ENCODE data around the gene LRRC73. TPM values are rescaled to one million over a fixed set of nuclear protein-coding genes. Genes with fewer than 3 reads are reported as not detected.

LRRC73 gene
- total RNA-seq, 2 experiments from 2014 or later: 0.45 to 0.52 TPM

DNA sequence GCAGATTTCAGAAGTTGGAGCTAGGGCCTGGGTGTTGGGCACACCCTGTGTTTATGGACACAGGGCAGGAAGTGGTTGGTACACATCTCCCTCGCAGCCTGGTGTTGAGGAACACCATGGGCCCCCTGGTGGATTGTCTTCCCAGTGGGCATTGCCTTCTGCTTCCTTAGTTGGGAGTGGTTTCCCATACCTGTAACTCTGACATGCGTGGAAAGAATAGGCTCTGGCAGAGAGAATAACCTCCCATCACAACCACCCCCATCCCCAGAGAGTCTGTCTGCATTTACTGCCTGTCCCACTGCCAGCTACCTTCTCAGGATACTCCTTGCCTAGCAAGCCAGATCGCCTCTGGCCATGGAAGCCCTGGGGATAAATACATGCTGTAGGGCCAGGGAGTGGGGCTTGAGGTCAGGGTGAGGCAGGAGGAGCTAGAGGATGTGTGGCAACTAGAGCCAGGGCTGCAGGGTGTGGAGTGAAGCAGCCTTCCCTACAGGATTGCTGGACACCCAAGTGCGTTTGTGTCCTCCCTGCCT lies 14.7 kb downstream of the LRRC73 start:
- TF ChIP-seq, protein P1, sequence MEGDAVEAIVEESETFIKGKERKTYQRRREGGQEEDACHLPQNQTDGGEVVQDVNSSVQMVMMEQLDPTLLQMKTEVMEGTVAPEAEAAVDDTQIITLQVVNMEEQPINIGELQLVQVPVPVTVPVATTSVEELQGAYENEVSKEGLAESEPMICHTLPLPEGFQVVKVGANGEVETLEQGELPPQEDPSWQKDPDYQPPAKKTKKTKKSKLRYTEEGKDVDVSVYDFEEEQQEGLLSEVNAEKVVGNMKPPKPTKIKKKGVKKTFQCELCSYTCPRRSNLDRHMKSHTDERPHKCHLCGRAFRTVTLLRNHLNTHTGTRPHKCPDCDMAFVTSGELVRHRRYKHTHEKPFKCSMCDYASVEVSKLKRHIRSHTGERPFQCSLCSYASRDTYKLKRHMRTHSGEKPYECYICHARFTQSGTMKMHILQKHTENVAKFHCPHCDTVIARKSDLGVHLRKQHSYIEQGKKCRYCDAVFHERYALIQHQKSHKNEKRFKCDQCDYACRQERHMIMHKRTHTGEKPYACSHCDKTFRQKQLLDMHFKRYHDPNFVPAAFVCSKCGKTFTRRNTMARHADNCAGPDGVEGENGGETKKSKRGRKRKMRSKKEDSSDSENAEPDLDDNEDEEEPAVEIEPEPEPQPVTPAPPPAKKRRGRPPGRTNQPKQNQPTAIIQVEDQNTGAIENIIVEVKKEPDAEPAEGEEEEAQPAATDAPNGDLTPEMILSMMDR (IDR thresholded peaks at IDR 0.05): peak; percentile 22
- Histone ChIP-seq H3K9me3 (ENCODE audit: control insufficient read depth in 1 of 2, insufficient read depth in 1 of 2, low read length in 2 of 2) (no peaks in the 10 kb centered on the region), H3K27me3 (ENCODE audit: control insufficient read depth in 1 of 2, insufficient read depth in 2 of 2, low read length in 2 of 2) (no peaks in the 10 kb centered on the region), H3K4me1 (ENCODE audit: insufficient read depth, low read length) (peaks cover 27% of the 10 kb centered on the region), H3K36me3 (ENCODE audit: insufficient read depth, low read length) (peaks cover 34% of the 10 kb centered on the region), H3K27ac (ENCODE audit: low read depth in 1 of 2, low read length in 2 of 2) (peak overlapping the region in 1 of 2 donors; percentile 41), H3K4me3 (ENCODE audit: low read length) (no peak overlapping the region)
- Mint-ChIP-seq H3K4me3 (no peak overlapping the region), H3K36me3 (ENCODE audit: low read depth) (peaks cover 45% of the 10 kb centered on the region), H3K9me3 (no peaks in the 10 kb centered on the region), H3K4me1 (ENCODE audit: low read depth) (peaks cover 36% of the 10 kb centered on the region), H3K27ac (peak overlapping the region; percentile 87), H3K27me3 (no peaks in the 10 kb centered on the region)
- intact Hi-C loops (cut with DNase I, micrococcal nuclease): no loop called here
- peak; percentile 89 for ATAC-seq (ENCODE audit: poor library complexity)
- peak in 6 of 14 experiments; percentile 26 to 64 (median 48) for DNase-seq
- ChIA-PET CTCF (interaction anchor here (1.4 to 1.5 kb wide), 2 partner anchors 109 to 232 kb away, joined by 3 read pairs; no protein-coding TSS in a partner anchor), POLR2A (interaction anchor here (1.6 to 2.4 kb wide), 3 partner anchors 14 to 40 kb away, joined by 6 to 13 read pairs (median 10); partner anchors contain the start of genes DLK2, LRRC73 and TJAP1)

DNA sequence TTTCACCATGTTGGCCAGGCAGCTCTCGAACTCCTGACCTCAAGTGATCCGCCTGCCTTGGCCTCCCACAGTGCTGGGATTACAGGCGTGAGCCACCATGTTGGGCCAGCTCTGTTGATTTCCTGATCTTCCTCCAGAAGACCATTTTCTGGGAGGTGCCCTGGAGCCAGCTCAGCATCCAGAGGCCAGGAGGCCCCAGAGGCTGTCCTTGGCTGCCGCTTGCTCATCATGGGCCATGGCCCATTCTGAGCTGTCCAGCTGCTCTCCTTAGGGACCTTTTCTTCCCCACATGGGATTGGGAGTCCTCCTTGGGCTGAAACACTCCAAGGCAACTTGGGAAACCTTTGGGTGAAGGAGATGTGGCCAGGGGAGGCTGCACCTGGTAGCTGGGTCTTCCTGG lies 15.4 kb downstream of the LRRC73 start:
- POLR2A ChIA-PET: interaction anchor here (0.6 to 2.4 kb wide), 4 partner anchors 15 to 44 kb away, joined by 3 to 13 read pairs (median 8); partner anchors contain the start of genes DLK2, LRRC73 and TJAP1
- Mint-ChIP-seq H3K4me1 (ENCODE audit: low read depth) (peaks cover 40% of the 10 kb centered on the region), H3K27me3 (no peaks in the 10 kb centered on the region), H3K27ac (peak overlapping the region; percentile 87), H3K9me3 (no peaks in the 10 kb centered on the region), H3K36me3 (ENCODE audit: low read depth) (peaks cover 38% of the 10 kb centered on the region), H3K4me3 (no peak overlapping the region)
- Histone ChIP-seq H3K4me3 (ENCODE audit: low read length) (no peak overlapping the region), H3K9me3 (ENCODE audit: control insufficient read depth in 1 of 2, insufficient read depth in 1 of 2, low read length in 2 of 2) (no peaks in the 10 kb centered on the region), H3K36me3 (ENCODE audit: insufficient read depth, low read length) (peaks cover 29% of the 10 kb centered on the region), H3K4me1 (ENCODE audit: insufficient read depth, low read length) (peaks cover 27% of the 10 kb centered on the region), H3K27me3 (ENCODE audit: control insufficient read depth in 1 of 2, insufficient read depth in 2 of 2, low read length in 2 of 2) (no peaks in the 10 kb centered on the region), H3K27ac (ENCODE audit: low read depth in 1 of 2, low read length in 2 of 2) (peak overlapping the region in 1 of 2 donors; percentile 41)
- intact Hi-C loops (cut with DNase I, micrococcal nuclease): no loop called here
- CTCF ChIA-PET: interaction anchor here (1.4 to 2.4 kb wide), 3 partner anchors 12 to 231 kb away, joined by 3 to 6 read pairs (median 3); no protein-coding TSS in a partner anchor
- TF ChIP-seq, protein P1 (IDR thresholded peaks at IDR 0.05): no peak
- DNase-seq (no peak), ATAC-seq (ENCODE audit: poor library complexity) (no peak)

DNA sequence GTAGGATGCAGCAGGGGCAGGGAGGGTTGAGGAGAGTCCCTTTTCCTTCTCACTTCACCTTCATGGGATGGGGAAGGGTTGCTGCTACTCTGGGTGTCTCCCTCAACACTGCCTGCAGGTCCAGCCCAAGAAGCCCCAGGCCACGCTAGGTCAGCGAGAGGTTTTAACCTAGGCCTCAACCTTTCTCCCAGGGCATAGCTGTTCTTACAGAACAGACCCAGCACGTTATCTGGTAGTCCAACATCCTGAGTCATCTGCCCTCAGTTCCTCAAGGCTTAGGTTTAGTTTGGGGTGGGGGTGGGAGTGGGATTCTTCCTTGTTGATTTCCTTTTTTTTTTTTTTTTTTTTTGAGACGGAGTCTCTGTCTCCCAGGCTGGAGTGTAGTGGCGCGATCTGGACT lies 15.8 kb downstream of the LRRC73 start:
- H3K27ac ChIP-seq (ENCODE audit: low read depth in 1 of 2, low read length in 2 of 2): no peak overlapping the region
- H3K9me3 ChIP-seq (ENCODE audit: control insufficient read depth in 1 of 2, insufficient read depth in 1 of 2, low read length in 2 of 2): no peaks in the 10 kb centered on the region
- Mint-ChIP-seq H3K27me3 (no peaks in the 10 kb centered on the region), H3K4me1 (ENCODE audit: low read depth) (peaks cover 40% of the 10 kb centered on the region), H3K27ac (peak overlapping the region; percentile 39), H3K4me3 (no peak overlapping the region), H3K36me3 (ENCODE audit: low read depth) (peaks cover 34% of the 10 kb centered on the region), H3K9me3 (no peaks in the 10 kb centered on the region)
- CTCF ChIA-PET: interaction anchor here (0.5 to 2.4 kb wide), 4 partner anchors 12 to 231 kb away, joined by 3 to 6 read pairs (median 4); no protein-coding TSS in a partner anchor
- H3K4me3 ChIP-seq (ENCODE audit: low read length): no peak overlapping the region
- H3K36me3 ChIP-seq (ENCODE audit: insufficient read depth, low read length): peaks cover 29% of the 10 kb centered on the region
- ATAC-seq (ENCODE audit: poor library complexity) (no peak), DNase-seq (no peak)
- POLR2A ChIA-PET: interaction anchor here (0.6 to 1.8 kb wide), 4 partner anchors 16 to 44 kb away, joined by 3 to 13 read pairs (median 4); partner anchors contain the start of genes DLK2 and TJAP1
- intact Hi-C loops (cut with DNase I, micrococcal nuclease): no loop called here
- TF ChIP-seq, protein P1 (IDR thresholded peaks at IDR 0.05): no peak
- H3K27me3 ChIP-seq (ENCODE audit: control insufficient read depth in 1 of 2, insufficient read depth in 2 of 2, low read length in 2 of 2): no peaks in the 10 kb centered on the region
- H3K4me1 ChIP-seq (ENCODE audit: insufficient read depth, low read length): peaks cover 28% of the 10 kb centered on the region

All from CD4-positive, alpha-beta T cell (primary cell).